NCI-H1436 (cell line): ENCODE data around the gene PRDX5.
A peak's percentile ranks its signal among the peaks of the same experiment; 100 is the strongest.
"Not testable (repeated sequence)": the region's sequence is repeated elsewhere in the genome, so short reads cannot be mapped to it uniquely, and the experiment has no call there.

Experiments used
- DNase-seq: peaks from one replicate; lab custom pipeline; 2025; lab: John Stamatoyannopoulos, UW

The PRDX5 gene

DNA sequence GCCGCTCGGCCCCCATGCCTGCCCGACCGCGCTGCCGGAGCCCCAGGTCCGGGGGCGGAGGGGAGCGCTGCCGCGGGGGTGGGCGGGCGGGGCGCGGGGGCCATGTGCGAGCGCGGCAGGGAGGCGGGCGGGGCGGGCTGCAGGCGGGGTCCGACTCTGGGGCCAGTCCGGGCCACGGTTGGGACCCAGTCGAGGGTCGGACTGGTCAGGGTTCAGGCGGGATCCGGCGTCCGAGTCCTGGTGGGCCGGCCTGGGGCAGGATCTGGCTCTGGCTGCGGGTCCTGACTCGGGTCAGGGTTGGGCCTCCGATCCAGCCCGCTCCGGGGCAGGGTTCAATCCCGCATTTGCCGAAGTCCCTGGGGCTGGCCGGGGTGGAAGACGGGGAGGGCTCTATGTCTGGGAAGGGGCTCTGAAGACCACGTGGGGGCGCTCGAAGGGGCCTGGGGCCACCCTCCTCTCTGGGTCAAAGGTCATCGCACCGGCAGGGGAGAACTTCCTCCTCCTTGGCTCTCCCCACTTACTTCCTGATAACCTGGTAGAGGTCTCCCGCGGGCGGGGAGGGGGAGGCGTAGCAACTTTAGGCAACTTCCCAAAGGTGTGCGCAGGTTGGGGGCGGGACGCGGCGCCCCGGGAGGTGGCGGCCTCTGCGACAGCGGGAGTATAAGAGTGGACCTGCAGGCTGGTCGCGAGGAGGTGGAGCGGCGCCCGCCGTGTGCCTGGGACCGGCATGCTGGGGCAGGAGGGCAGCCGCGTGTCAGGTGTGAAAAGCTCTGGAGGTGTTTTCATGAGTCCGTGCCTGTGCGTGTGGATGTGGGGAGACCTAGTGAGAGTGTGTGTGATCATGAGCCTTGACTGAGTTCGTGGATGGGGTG, 12.0 kb upstream of the PRDX5 start:
- peak; percentile 52 for DNase-seq

DNA sequence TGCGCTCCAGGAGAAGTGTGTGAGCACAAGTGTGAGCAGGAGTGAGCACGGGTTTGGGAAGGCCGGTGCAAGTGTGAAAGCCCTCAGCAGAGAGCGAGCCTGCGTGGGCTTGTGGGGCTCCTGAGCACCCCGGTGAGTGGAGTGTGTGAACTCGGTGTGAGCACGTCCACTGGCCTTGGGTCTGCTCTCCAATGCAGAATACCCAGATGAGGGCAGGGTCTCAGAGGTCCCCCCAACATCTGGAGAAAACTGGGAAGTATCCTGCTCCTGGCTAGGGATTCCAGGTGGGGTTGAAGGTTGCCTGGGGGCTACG, 11.4 kb upstream of the PRDX5 start:
- no peak for DNase-seq

DNA sequence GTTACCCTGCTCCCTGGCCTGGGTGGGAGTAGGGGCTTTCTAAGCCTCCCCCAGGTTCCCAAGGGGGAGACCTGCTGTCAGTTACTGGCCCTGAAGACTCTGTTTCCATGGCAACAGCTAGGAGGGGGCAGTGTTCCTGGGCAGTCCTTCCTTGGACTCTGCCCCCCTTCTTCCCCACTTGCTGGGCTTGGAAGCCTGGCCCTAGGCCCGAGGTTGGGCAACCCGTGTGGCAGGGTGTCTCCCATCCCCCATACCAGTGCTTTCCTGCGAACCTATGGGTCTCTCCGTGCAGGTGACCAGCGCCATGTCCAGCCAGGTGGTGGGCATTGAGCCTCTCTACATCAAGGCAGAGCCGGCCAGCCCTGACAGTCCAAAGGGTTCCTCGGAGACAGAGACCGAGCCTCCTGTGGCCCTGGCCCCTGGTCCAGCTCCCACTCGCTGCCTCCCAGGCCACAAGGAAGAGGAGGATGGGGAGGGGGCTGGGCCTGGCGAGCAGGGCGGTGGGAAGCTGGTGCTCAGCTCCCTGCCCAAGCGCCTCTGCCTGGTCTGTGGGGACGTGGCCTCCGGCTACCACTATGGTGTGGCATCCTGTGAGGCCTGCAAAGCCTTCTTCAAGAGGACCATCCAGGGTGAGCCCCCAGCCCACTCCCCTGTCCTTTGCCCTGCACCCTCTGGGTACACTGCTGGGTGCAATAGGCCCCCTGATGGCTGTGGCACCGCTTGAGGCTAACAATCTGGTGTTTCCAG, 10.9 kb upstream of the PRDX5 start:
- no peak for DNase-seq

DNA sequence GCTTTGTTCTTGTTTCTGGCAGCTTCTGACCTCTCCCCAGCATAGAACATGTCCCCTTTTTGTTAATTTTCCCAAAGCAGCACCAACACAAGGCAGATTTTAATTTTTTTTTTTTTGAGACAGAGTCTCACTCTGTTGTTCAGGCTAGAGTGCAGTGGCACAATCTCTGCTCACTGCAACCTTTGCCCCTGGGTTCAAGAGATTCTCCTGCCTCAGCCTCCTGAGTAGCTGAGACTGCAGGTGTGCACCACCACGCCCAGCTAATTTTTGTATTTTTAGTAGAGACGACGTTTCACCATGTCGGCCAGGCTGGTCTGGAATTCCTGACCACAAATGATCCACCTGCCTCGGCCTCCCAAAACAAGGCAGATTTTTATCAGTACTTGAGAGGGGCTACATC, 10.1 kb upstream of the PRDX5 start:
- DNase-seq = not testable (repeated sequence)

DNA sequence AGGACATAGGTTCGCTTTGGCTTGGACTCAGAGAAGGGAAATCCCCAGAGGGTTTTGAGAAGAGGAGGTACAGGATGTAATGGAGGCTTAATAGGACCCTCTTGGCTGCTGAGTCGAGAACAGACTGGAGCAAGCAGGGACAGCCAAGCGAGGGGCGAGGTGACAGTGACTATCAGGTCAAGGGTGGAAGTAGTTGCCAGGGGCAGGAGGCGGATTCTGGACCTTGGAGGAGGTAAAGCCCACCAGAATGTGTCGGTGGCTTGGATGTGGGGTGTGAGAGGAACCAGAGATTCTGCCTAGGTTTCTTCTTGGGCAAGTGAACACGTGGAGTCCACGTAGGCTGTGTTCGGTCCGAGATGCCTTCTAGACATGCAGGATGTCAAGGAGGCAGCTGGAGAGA, 5.0 kb upstream of the PRDX5 start:
- DNase-seq = no peak

DNA sequence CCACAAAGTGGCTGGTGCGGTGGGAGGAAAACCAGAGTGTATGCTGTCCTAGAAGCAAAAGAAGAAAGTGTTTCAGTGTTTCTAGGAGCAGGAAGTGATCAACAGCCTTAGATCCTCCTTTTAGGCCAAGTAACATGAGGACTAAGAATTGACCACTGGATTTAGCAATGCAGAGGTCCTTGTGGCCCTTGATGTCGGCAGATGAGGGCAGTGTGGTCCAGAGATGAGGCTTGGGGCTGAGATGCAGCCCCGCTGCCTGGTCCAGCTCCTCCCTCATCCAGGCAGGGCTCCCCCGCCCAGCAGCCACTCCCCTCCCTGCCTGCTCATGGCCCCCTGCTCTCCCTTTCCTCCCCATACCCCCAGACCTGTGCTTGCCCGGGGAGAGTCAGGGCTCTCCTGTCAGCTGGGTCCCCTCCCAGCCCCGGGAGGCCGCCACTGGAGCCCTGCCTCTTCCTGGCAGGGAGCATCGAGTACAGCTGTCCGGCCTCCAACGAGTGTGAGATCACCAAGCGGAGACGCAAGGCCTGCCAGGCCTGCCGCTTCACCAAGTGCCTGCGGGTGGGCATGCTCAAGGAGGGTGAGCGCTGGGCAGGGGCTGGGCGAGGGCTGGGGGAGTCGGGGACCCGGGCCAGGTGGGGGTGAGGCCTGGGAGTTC, 4.3 kb upstream of the PRDX5 start:
- no peak for DNase-seq

DNA sequence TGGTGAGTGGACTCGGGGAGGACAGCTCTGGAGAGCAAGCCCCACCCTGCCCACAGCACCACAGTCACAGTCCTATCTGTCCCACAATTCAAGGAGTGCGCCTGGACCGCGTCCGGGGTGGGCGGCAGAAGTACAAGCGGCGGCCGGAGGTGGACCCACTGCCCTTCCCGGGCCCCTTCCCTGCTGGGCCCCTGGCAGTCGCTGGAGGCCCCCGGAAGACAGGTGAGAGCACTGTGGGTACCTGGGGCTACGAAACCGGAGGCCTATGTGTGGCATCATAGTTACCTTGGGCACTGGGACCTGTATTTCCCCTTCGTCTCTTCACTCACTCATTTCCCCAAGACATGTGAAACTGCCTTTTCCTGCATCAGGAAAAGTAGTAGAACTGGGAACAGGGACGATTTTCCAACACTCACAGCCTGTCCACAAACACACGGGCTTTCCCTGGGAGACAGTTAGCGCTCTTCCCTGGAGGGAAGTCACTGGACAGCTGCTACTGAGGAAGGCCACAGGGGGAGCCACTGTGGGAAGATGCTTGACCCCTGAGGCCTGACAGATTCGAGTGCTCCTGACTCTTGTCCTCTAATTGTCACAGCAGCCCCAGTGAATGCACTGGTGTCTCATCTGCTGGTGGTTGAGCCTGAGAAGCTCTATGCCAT, 3.6 kb upstream of the PRDX5 start:
- no peak for DNase-seq

DNA sequence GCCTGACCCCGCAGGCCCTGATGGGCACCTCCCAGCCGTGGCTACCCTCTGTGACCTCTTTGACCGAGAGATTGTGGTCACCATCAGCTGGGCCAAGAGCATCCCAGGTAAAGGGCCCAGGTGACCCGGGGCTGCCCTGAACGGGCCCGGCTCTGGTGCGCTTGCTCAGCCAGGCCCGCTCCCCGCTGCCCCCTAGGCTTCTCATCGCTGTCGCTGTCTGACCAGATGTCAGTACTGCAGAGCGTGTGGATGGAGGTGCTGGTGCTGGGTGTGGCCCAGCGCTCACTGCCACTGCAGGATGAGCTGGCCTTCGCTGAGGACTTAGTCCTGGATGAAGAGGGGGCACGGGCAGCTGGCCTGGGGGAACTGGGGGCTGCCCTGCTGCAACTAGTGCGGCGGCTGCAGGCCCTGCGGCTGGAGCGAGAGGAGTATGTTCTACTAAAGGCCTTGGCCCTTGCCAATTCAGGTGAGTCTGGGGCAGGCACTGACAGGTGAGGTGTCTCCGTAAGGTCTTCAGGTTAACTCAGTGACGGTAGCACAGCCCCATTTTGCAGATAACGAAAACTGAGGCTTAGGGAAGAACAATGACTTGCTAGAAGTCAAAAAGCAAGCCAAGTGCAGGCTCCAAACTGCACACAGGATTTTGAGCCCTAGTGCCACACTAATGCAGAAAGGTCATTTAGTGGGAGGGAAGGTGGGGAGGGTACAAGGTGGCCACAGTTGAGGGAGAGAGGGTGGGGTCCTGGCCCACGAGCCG, 2.9 kb upstream of the PRDX5 start:
- DNase-seq = no peak

DNA sequence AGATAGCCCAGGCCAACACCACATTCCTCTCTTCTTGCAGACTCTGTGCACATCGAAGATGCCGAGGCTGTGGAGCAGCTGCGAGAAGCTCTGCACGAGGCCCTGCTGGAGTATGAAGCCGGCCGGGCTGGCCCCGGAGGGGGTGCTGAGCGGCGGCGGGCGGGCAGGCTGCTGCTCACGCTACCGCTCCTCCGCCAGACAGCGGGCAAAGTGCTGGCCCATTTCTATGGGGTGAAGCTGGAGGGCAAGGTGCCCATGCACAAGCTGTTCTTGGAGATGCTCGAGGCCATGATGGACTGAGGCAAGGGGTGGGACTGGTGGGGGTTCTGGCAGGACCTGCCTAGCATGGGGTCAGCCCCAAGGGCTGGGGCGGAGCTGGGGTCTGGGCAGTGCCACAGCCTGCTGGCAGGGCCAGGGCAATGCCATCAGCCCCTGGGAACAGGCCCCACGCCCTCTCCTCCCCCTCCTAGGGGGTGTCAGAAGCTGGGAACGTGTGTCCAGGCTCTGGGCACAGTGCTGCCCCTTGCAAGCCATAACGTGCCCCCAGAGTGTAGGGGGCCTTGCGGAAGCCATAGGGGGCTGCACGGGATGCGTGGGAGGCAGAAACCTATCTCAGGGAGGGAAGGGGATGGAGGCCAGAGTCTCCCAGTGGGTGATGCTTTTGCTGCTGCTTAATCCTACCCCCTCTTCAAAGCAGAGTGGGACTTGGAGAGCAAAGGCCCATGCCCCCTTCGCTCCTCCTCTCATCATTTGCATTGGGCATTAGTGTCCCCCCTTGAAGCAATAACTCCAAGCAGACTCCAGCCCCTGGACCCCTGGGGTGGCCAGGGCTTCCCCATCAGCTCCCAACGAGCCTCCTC, 2.0 kb upstream of the PRDX5 start:
- DNase-seq = not testable (repeated sequence)

DNA sequence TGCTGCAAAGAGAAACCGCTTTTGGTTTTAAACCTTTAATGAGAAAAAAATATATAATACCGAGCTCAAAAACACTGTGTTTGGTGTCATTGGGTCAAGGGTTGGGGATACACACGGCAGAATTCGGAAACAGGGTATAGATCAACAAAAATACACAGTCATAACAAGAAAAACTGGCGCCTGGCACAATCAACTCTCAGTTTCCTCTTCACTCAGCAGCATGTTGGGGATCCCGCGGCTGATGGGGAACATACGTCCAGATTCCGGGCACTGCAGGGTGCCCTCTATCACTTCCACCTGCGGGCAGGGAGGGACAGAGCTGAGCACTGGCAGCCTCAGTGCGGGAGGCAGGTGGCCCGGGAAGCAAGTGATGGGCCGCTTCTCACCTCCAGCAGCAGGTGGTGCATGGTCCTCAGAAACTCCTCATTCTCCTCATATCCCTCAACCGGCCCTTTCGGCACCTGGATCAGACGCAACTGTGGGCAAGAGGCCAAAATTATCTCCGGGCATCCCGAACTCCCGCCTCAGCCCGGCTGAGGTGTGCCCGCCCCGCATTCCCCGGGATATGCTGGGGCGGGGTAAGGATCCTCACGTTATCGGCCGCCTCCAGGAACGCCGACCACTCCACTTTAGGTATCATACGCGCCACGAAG, 1.1 kb upstream of the PRDX5 start:
- DNase-seq = no peak

DNA sequence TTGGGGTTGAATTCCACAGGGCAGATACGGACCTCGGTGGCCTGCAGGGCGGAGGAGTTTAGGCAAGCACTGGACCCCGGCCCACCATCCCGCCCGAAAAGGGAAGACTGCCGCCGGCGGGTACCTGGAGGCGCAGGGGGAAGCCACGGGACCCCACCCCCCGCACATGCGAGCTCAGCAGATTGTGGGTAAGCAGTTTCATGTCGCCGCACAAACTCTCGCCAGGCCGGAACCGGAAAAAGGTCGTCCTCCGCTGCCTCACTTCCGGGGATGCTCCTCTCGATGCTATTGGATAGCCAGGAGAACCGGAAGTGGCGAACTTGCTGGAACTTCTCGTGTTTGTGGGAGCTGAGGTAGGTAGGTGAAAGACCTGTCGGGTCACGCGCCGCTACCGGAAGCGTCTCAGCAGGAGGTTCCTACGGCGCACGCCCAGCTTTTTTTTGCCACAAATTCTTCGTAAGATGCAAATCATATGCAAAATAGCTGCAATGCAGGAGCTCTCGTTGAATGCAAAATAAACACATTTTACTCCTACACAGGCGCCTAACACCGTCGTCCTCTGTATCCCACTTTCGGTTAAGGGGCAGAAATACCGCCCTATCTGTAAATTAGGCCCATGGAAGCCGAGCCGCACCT, 478 bp upstream of the PRDX5 start, which contains the start of gene TRMT112:
TRMT112 (minus strand) TSS at position 235 of the 636 bp plus-strand sequence; CDS start at position 202, 33 bp downstream.
- DNase-seq = peak; percentile 97

DNA sequence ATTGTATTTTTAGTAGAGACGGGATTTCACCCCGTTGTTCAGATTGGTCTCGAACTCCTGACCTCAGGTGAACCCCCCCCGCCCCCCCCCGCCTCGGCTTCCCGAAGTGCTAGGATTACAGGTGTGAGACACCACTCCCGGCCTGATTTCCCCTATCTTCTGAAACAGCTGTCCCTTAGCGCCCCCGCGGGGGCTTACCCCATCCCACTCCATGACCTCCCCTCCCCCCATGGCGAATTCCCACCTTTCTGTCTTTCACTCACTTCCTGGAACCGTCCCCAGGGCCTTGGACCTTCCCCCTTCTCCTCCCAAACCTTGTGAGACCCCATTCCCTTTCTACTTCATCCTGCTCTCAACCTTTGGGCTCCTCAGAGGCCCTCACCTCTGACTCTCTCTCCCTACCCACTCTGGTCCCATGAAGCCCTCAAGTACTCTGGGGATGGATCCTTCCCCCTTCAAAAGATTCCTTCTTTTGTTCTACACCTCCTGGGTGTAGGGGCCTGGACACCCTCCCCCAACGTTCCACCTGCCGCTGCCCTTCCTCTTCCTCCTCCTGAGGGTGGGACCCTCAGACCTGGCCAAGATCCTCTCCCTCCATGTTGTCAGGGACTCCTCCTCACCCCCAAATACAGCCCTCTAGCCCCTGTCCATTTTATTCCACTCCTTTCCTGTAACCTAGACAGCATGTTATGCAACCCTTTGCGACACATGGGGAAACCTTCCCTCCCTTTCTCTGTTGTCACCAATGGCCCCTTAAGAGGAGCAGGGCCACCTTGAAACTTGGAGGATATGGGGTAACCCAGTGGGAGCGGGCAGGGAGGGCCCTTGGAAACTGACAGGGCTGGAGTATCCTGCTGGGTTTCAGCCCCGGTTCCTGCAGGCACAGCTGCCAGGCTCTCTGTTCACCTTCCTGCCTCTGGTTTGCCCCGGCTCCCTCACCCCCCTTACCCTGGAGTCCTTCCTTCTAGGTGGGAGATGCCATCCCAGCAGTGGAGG, 1.1 kb downstream of the PRDX5 start:
- DNase-seq = no peak

DNA sequence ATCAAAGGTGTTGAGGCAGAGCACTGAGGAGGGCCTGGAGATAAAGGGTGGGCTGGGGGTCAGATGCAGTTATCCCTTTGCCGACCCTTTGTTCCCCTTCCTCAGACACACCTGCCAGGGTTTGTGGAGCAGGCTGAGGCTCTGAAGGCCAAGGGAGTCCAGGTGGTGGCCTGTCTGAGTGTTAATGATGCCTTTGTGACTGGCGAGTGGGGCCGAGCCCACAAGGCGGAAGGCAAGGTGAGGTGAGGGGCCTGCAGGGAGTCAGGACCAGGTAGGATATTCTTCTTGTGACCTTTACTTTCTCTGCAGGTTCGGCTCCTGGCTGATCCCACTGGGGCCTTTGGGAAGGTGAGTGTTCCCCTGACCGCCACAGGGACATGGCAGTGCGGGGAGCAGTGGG, 2.6 kb downstream of the PRDX5 start:
- DNase-seq = no peak

DNA sequence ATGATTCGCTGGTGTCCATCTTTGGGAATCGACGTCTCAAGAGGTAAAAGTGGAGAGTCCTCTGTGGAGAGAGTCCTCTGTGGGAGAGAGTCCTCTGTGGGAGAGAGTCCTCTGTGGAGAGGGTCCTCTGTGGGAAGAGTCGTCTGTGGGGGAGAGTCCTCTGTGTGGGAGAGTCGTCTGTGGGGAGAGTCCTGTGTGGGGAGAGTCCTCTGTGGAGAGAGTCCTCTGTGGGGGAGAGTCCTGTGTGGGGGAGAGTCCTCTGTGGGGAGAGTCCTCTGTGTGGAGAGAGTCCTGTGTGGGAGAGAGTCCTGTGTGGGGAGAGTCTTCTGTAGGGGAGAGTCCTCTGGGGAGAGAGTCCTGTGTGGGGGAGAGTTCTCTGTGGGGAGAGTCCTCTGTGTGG, 3.1 kb downstream of the PRDX5 start:
- DNase-seq = no peak

DNA sequence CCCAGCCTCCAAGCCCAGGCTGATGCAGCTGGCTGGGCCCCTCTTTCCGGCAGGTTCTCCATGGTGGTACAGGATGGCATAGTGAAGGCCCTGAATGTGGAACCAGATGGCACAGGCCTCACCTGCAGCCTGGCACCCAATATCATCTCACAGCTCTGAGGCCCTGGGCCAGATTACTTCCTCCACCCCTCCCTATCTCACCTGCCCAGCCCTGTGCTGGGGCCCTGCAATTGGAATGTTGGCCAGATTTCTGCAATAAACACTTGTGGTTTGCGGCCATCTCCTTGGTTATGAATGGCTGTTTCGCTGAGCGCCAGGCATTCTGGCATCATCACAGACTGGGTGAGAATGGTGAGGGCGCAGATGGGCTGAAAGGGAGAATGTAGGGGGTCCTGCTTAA, 3.6 kb downstream of the PRDX5 start:
- DNase-seq = no peak

DNA sequence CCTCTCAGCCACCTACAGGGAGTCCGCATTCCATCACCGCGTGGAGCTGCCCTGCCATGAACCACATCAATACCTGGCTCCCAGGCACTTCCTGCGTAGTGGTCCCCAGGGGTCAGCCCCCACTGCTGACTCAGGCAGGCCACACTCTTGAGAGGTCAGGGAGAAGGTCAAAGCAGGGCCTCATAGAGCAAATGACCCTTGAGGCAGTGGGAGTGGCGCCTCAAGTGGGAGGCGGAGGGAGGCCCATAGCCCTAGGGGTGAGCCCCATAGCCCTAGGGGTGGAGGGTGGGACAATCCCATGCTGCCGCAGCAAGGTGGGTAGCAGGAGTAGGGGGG, 5.0 kb downstream of the PRDX5 start:
- no peak for DNase-seq

DNA sequence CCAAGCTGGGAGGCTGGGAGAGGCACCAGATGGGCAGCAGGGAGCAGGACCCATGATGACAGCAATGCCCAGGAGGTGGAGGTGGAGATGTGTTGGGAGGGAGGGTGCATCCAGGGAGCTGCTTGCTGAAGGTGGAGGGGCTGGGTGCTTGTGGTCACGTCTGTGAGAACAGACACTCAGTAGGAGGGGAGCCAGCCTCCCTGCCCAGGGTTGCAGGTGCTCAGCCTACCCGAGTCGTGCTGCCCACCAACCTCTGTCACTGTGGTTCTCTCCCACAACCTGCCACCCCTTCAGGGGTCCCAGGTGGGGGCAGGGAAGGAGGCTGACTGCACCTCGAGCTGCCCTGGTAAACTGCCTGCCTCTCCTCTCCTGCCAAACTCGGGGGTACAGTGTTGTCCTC, 5.5 kb downstream of the PRDX5 start:
- no peak for DNase-seq

DNA sequence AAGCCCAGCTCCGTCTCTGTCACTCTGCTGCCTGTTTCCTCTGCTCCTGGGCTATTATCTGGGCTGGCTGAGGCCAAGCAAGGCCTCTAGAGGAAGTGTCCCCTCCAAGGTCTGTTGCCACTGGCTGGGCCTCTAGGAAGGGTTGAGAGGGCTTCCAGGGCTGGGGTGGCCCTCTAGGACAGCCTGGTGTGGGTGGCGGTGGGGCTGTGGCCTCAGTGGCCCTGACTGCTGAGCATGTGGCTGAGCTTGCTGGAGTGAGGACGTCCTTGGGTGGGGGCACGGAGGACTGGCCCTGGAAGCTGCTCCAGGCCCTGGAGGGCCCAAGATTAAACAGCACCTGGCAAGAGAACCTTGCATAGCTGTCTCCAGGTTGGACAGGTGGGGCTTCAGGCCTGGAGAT, 6.1 kb downstream of the PRDX5 start:
- not testable (repeated sequence) for DNase-seq
